Ishikawa (cell line): Measurements from ENCODE around the gene LAMB4.

ENCODE experiments used
- CEBPB ChIP-seq: IDR thresholded peaks from 2 replicates; pipeline ENCODE4 v1.6.1; 2012
- CREB1 ChIP-seq: IDR thresholded peaks from 2 replicates; pipeline ENCODE4 v1.6.1; 2012; ENCODE audit warnings: low read depth
- EGR1 ChIP-seq: IDR thresholded peaks from 2 replicates; pipeline ENCODE4 v1.6.1; 2012
- EP300 ChIP-seq: IDR thresholded peaks from 2 replicates; pipeline ENCODE4 v1.6.1; 2012; ENCODE audit warnings: borderline replicate concordance
- FOXM1 ChIP-seq: IDR thresholded peaks from 2 replicates; pipeline ENCODE4 v1.6.1; 2012; ENCODE audit warnings: low read depth, borderline replicate concordance
- NFIC ChIP-seq: IDR thresholded peaks from 2 replicates; pipeline ENCODE4 v1.6.1; 2012
- RAD21 ChIP-seq: IDR thresholded peaks from 2 replicates; pipeline ENCODE4 v1.6.1; 2012; ENCODE audit warnings: low read depth
- TAF1 ChIP-seq: IDR thresholded peaks from 2 replicates; pipeline ENCODE4 v1.6.1; 2012; ENCODE audit warnings: low read depth, mild to moderate bottlenecking
- TEAD4 ChIP-seq: IDR thresholded peaks from 2 replicates; pipeline ENCODE4 v1.6.1; 2012
- YY1 ChIP-seq: IDR thresholded peaks from 2 replicates; pipeline ENCODE4 v1.6.1; 2012; ENCODE audit warnings: low read depth
- ZBTB7A ChIP-seq: IDR thresholded peaks from 2 replicates; pipeline ENCODE4 v1.6.1; 2012; ENCODE audit warnings: low read depth
- TF ChIP-seq, protein P1 (sequence below): IDR thresholded peaks from 2 replicates; pipeline ENCODE4 v1.6.1; 2012; ENCODE audit warnings: low read depth, mild to moderate bottlenecking
- TF ChIP-seq, protein P2 (sequence below): IDR thresholded peaks from 2 replicates; pipeline ENCODE4 v1.6.1; 2012
- TF ChIP-seq, protein P3 (sequence below): IDR thresholded peaks from 2 replicates; pipeline ENCODE4 v1.6.1; 2012

DNA sequence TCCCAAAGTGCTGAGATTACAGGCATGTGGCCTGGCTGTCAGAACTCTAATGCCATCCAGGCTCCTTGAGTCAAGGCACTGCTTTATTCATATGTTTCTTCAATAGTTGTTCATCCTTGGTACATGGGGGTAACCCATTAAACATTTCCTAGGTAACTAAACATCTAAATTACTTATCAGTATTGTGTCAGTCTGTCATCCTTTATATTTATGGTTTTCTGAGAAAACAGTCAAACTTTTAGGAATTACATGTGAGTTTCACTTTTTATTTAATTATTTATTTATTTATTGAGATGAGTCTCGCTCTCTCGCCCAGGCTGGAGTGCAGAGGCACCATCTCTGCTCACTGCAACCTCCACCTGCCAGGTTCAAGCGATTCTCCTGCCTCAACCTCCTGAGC, 81.7 kb downstream of the LAMB4 start:
- no peak for TF ChIP-seq TEAD4
- TF ChIP-seq YY1 = no peak
- TF ChIP-seq, protein P1, sequence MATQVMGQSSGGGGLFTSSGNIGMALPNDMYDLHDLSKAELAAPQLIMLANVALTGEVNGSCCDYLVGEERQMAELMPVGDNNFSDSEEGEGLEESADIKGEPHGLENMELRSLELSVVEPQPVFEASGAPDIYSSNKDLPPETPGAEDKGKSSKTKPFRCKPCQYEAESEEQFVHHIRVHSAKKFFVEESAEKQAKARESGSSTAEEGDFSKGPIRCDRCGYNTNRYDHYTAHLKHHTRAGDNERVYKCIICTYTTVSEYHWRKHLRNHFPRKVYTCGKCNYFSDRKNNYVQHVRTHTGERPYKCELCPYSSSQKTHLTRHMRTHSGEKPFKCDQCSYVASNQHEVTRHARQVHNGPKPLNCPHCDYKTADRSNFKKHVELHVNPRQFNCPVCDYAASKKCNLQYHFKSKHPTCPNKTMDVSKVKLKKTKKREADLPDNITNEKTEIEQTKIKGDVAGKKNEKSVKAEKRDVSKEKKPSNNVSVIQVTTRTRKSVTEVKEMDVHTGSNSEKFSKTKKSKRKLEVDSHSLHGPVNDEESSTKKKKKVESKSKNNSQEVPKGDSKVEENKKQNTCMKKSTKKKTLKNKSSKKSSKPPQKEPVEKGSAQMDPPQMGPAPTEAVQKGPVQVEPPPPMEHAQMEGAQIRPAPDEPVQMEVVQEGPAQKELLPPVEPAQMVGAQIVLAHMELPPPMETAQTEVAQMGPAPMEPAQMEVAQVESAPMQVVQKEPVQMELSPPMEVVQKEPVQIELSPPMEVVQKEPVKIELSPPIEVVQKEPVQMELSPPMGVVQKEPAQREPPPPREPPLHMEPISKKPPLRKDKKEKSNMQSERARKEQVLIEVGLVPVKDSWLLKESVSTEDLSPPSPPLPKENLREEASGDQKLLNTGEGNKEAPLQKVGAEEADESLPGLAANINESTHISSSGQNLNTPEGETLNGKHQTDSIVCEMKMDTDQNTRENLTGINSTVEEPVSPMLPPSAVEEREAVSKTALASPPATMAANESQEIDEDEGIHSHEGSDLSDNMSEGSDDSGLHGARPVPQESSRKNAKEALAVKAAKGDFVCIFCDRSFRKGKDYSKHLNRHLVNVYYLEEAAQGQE = no peak
- no peak for TF ChIP-seq EP300
- TF ChIP-seq, protein P2, sequence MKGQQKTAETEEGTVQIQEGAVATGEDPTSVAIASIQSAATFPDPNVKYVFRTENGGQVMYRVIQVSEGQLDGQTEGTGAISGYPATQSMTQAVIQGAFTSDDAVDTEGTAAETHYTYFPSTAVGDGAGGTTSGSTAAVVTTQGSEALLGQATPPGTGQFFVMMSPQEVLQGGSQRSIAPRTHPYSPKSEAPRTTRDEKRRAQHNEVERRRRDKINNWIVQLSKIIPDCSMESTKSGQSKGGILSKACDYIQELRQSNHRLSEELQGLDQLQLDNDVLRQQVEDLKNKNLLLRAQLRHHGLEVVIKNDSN = no peak
- TF ChIP-seq EGR1 = no peak
- no peak for TF ChIP-seq RAD21
- no peak for TF ChIP-seq FOXM1
- TF ChIP-seq NFIC = no peak
- TF ChIP-seq, protein P3, sequence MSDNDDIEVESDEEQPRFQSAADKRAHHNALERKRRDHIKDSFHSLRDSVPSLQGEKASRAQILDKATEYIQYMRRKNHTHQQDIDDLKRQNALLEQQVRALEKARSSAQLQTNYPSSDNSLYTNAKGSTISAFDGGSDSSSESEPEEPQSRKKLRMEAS = no peak
- TF ChIP-seq CEBPB = no peak
- TF ChIP-seq ZBTB7A = no peak
- TF ChIP-seq TAF1 = no peak
- TF ChIP-seq CREB1 = no peak
